Hindlimb muscle (tissue), 1 donor: Measurements from ENCODE around the gene PAXX. TPM values are rescaled to one million over a fixed set of nuclear protein-coding genes. Genes with fewer than 3 reads are reported as not detected.

ENCODE experiments used
- DNase-seq: peaks from one replicate; pipeline ENCODE4 v3.0.0-alpha.2; 2013
- polyA plus RNA-seq: library from polyadenylated mRNA; unstranded; fragments of 120-200 nt; gene quantifications from one replicate; pipeline ENCODE4 v1.2.1, GENCODE V29; 2013; ENCODE audit not compliant: insufficient read length

PAXX gene
- polyA plus RNA-seq, 1 donor = 23.9 TPM

GRCh38 chr9:137034039-137034708 is 42.0 kb downstream of the PAXX start:
- DNase-seq = no peak

- DNase-seq = peak; percentile 88
Observed at GRCh38 chr9:137034709-137035506, 42.7 kb downstream of the PAXX start.

DNA sequence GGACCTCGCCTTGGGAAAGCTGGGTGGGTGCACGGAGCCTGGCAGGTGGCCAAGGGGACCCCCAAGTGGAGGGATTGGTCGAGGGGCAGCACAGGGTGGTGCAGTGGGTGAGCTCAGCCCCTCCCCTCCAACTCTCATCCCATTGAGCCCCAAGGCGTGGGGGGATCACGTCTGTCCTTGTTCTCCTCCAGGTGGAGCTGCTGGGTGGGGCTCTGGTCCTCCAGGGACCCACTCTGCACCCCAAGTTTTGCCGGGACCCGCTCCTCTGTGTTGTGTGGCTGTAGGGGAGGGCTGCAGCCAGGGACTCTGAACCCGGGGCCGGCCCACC is 43.2 kb downstream of the PAXX start:
- DNase-seq = no peak

GRCh38 chr9:137035937-137036336 is 43.7 kb downstream of the PAXX start:
- no peak for DNase-seq

GRCh38 chr9:137037035-137037434 is 44.8 kb downstream of the PAXX start:
- no peak for DNase-seq

DNA sequence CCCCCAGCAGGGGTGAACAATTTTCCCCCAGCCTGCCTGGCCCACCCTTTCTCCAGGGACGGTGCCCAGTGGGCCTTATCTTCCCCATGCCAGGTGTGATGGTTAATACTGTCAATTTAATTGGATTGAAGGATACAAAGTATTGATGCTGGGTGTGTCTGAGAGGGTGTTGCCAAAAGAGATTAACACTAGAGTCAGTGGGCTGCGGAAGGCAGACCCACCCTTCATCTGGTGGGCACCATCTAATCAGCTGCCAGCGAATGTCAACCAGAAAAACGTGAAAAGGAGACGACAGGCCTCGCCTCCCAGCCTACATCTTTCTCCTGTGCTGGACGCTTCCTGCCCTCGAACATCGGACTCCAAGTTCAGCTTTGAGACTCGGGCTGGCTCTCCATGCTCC is 45.3 kb downstream of the PAXX start:
- no peak for DNase-seq

DNA sequence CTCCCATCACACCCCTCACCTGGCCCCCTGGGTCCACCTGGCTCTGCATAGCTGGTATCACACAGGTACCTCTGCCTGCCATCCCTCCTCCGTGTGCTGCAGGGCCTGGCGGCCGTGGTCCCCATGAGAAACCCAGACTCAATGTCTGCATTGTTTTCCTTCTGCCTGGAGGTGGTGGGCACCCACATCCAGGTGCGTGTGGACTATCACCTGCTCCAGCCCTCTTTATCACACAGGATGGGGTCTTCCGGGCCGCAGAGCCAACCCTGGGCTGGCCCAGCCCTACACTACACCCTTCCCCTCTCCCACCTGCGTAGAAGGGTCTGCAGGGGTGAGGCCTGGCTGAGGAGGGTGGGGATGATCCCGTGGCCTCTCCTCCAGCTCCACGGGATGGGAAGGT is 46.7 kb downstream of the PAXX start:
- no peak for DNase-seq

DNA sequence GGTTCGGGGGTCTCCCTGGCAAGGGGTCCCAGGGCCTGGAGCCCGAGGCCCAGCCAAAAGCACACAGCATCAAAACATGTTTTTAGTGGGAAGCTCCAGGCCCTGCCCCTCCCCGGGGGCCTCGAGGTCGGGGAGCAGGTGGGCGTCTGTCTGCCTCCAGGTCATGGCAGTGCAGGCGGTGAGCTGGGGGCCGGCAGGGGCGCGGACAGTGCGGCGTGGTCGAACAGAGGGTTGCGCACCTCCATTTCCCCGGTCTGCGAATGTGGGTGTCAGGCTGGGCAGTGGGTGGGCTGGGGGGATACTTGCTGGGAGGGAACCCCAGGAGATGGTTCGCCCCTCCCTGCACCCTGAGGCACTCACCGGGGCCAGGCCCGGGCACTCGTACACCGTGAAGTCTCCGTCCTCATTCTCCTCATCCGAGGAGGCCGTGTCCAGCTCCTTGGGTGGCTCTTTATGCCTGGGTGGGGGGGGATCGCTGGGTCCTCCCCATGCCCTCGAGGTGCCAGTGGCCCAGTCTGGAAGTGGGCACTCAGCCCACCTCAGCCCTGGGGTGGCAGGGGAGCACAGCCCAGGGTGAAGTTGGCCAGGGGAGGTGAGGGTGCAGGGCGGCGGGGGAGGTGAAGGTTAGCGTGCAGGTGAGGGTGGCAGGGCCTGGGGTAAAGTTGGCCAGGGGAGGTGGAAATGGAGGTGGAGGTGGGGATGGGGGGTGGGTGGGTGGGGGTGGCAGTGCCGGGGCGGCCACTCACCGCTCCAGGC is 47.6 kb downstream of the PAXX start:
- no peak for DNase-seq

DNA sequence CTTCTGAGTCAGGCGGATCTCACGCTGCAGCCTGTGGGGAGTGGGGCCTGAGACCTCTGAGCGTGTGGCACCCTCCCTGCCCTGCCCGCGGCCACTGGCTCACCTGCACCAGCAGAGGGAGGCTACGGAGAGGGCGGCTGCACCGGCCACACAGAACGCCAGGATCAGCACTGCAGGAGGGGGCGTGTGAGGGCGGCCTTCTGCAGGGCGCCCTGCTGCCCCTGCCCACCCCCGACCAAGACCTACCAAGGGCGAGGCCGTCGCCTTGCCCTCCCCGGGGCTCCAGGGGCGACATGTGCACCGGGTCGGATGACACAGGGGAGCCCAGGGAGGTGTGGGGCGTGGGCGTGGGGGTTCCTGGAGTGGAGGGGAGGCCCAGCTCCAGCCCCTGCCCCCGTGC is 48.3 kb downstream of the PAXX start:
- no peak for DNase-seq

- no peak for DNase-seq
Observed at GRCh38 chr9:137041124-137041523, 48.9 kb downstream of the PAXX start.

- no peak for DNase-seq
Observed at GRCh38 chr9:137042751-137043727, 50.8 kb downstream of the PAXX start.

Other genes starting within 250 kb of the PAXX start
- gene LCN10, start 249.5 kb upstream of the PAXX start, polyA plus RNA-seq = 5.6 TPM
- gene LCN6, start 243.9 kb upstream of the PAXX start, polyA plus RNA-seq = not detected
- 7.1 TPM for gene LCN8, start 234.2 kb upstream of the PAXX start, polyA plus RNA-seq
- gene LCN15, start 227.9 kb upstream of the PAXX start, polyA plus RNA-seq = 0.62 TPM
- gene TMEM141, start 201.1 kb upstream of the PAXX start, polyA plus RNA-seq = 35.7 TPM
- gene CCDC183, start 196.1 kb upstream of the PAXX start, polyA plus RNA-seq = 3.0 TPM
- gene RABL6, start 184.5 kb upstream of the PAXX start, polyA plus RNA-seq = 62.6 TPM
- gene AJM1, start 149.9 kb upstream of the PAXX start, polyA plus RNA-seq = 2.8 TPM
- 109 TPM for gene PHPT1, start 143.0 kb upstream of the PAXX start, polyA plus RNA-seq
- gene MAMDC4, start 140.1 kb upstream of the PAXX start, polyA plus RNA-seq = 5.9 TPM
- gene EDF1, start 126.1 kb upstream of the PAXX start, polyA plus RNA-seq = 336 TPM
- 13.7 TPM for gene TRAF2, start 105.9 kb upstream of the PAXX start, polyA plus RNA-seq
- gene FBXW5, start 47.7 kb upstream of the PAXX start, polyA plus RNA-seq = 45.6 TPM
- gene C8G, start 47.2 kb upstream of the PAXX start, polyA plus RNA-seq = 0.90 TPM
- 0.67 TPM for gene LCN12, start 40.1 kb upstream of the PAXX start, polyA plus RNA-seq
- gene PTGDS, start 14.9 kb upstream of the PAXX start, polyA plus RNA-seq = 24.2 TPM
- 0.85 TPM for gene LCNL1, start 9.4 kb upstream of the PAXX start, polyA plus RNA-seq
- gene CLIC3, start 4.1 kb downstream of the PAXX start, polyA plus RNA-seq = 0.54 TPM
- 18.4 TPM for gene ABCA2, start 35.8 kb downstream of the PAXX start, polyA plus RNA-seq
- gene FUT7, start 39.7 kb downstream of the PAXX start, polyA plus RNA-seq = 0.10 TPM
- 44.1 TPM for gene NPDC1, start 53.8 kb downstream of the PAXX start, polyA plus RNA-seq
- gene ENTPD2, start 61.6 kb downstream of the PAXX start, polyA plus RNA-seq = 11.0 TPM
- 3.9 TPM for gene SAPCD2, start 78.1 kb downstream of the PAXX start, polyA plus RNA-seq
- gene UAP1L1, start 85.1 kb downstream of the PAXX start, polyA plus RNA-seq = 2.5 TPM
- gene MAN1B1, start 94.6 kb downstream of the PAXX start, polyA plus RNA-seq = 43.6 TPM
- 30.0 TPM for gene DPP7, start 122.3 kb downstream of the PAXX start, polyA plus RNA-seq
- not detected for gene GRIN1, start 146.7 kb downstream of the PAXX start, polyA plus RNA-seq
- not detected for gene LRRC26, start 177.6 kb downstream of the PAXX start, polyA plus RNA-seq
- not detected for gene TMEM210, start 179.6 kb downstream of the PAXX start, polyA plus RNA-seq
- gene ANAPC2, start 196.1 kb downstream of the PAXX start, polyA plus RNA-seq = 36.3 TPM
- gene SSNA1, start 196.3 kb downstream of the PAXX start, polyA plus RNA-seq = 66.5 TPM
- 14.0 TPM for gene TPRN, start 208.3 kb downstream of the PAXX start, polyA plus RNA-seq
- 36.1 TPM for gene TMEM203, start 213.2 kb downstream of the PAXX start, polyA plus RNA-seq
- gene NDOR1, start 213.3 kb downstream of the PAXX start, polyA plus RNA-seq = 10.5 TPM
- gene RNF208, start 229.8 kb downstream of the PAXX start, polyA plus RNA-seq = 4.2 TPM
- gene CYSRT1, start 232.8 kb downstream of the PAXX start, polyA plus RNA-seq = 2.5 TPM
- 2.1 TPM for gene RNF224, start 235.1 kb downstream of the PAXX start, polyA plus RNA-seq
- 1.8 TPM for gene SLC34A3, start 238.5 kb downstream of the PAXX start, polyA plus RNA-seq
- gene TUBB4B, start 248.9 kb downstream of the PAXX start, polyA plus RNA-seq = 145 TPM